GM12878 (cell line): ENCODE results near the gene BEST3. TPM values are rescaled to one million over a fixed set of nuclear protein-coding genes. Genes with fewer than 3 reads are reported as not detected.
"Not testable (repeated sequence)": the region's sequence is repeated elsewhere in the genome, so short reads cannot be mapped to it uniquely, and the experiment has no call there.

Experiments
- ATAC-seq: fragments of 200-7000 bp; cut with Tn5 transposase; 3 replicates; pipeline ENCODE4 v1.9.1; 2020; ENCODE audit warnings: mild to moderate bottlenecking, moderate library complexity
- BruUV-seq: library from RNA; stranded (reverse); fragments of 400-500 nt; replicated peaks from 2 replicates; lab custom pipeline; 2021; lab: Mats Ljungman, UMichigan
- CTCF ChIA-PET: fragments of 300-600 bp; sonication (Branson Sonifier 250); formaldehyde crosslinking; extraction: SDS; loops from one replicate; lab custom pipeline; 2021; ENCODE audit warnings: inconsistent platforms; lab: Yijun Ruan, JAX
- POLR2A ChIA-PET: fragments of 350-600 bp; formaldehyde crosslinking; extraction: SDS; loops from one replicate; lab custom pipeline; 2021; ENCODE audit warnings: inconsistent platforms; lab: Charles Lee
- RAD21 ChIA-PET: fragments of 300-600 bp; sonication (Branson Sonifier 250); formaldehyde crosslinking; loops from one replicate; lab custom pipeline; 2023; ENCODE audit warnings: antibody characterized with exemption; ENCODE audit not compliant: unreplicated experiment; lab: Charles Lee
- SMC1A ChIA-PET: fragments of 300-600 bp; sonication (Branson Sonifier 250); formaldehyde crosslinking; loops from one replicate; lab custom pipeline; 2023; ENCODE audit not compliant: unreplicated experiment, uncharacterized antibody; lab: Charles Lee
- DNase-seq: peaks from one replicate; pipeline ENCODE4 v3.0.0-alpha.2; 2011; ENCODE audit warnings: low read depth, low spot score
- FAIRE-seq: peaks from 3 replicates; lab custom pipeline; 2011; peaks lifted over from hg19 to GRCh38; lab: Jason Lieb, UNC
- H2AFZ ChIP-seq: 2 replicates; pipeline ENCODE4 v1.6.0; 2011; ENCODE audit warnings: low read depth, low read length, control low read depth; ENCODE audit not compliant: control insufficient read depth
- H3K27ac ChIP-seq: 2 replicates; pipeline ENCODE4 v1.5.1; 2011; ENCODE audit warnings: control low read depth; ENCODE audit not compliant: control insufficient read depth, insufficient read depth
- H3K27me3 ChIP-seq, 2 experiments: replicated peaks in 1 of 2; 2 replicates each; pipeline versions ENCODE4 v1.6.0 to v1.6.1; 2011; ENCODE audit warnings: low read length in 1 of 2; ENCODE audit not compliant: control insufficient read depth in 2 of 2, insufficient read depth in 2 of 2
- H3K36me3 ChIP-seq, 2 experiments: 2 replicates each; pipeline ENCODE4 v1.5.1; 2011; ENCODE audit warnings: low read length in 1 of 2; ENCODE audit not compliant: control insufficient read depth in 2 of 2, insufficient read depth in 2 of 2
- H3K4me1 ChIP-seq: 2 replicates; pipeline ENCODE4 v1.6.1; 2011; ENCODE audit warnings: mild to moderate bottlenecking, low read length, moderate library complexity, mixed read lengths; ENCODE audit not compliant: control insufficient read depth, insufficient read depth
- H3K4me2 ChIP-seq: 2 replicates; pipeline ENCODE4 v1.6.0; 2011; ENCODE audit warnings: control low read depth; ENCODE audit not compliant: control insufficient read depth, insufficient read depth
- H3K4me3 ChIP-seq: fragments of 200-600 bp; sonication (generic); 2 replicates; pipeline ENCODE4 v1.5.1; 2016
- H3K79me2 ChIP-seq: 2 replicates; pipeline ENCODE4 v1.6.0; 2011; ENCODE audit warnings: low read length; ENCODE audit not compliant: control insufficient read depth, insufficient read depth
- H3K9ac ChIP-seq: 2 replicates; pipeline ENCODE4 v1.8.0; 2011; ENCODE audit warnings: low read length, control low read depth, mixed read lengths; ENCODE audit not compliant: control insufficient read depth, insufficient read depth
- H3K9me3 ChIP-seq: replicated peaks from 3 replicates; pipeline ENCODE4 v1.5.1; 2011; ENCODE audit warnings: mild to moderate bottlenecking, low read length; ENCODE audit not compliant: control insufficient read depth, insufficient read depth
- H4K20me1 ChIP-seq: 2 replicates; pipeline ENCODE4 v1.6.0; 2011; ENCODE audit not compliant: control insufficient read depth, insufficient read depth
- ATF2 ChIP-seq: IDR thresholded peaks from 2 replicates; pipeline ENCODE4 v1.6.1; 2012; ENCODE audit warnings: low read length, inconsistent platforms
- ATF7 ChIP-seq: fragments of 450-650 bp; IDR thresholded peaks from 2 replicates; pipeline ENCODE4 v1.6.1; 2016; ENCODE audit warnings: low read depth, mild to moderate bottlenecking
- BCL11A ChIP-seq: IDR thresholded peaks from 2 replicates; pipeline ENCODE4 v1.6.1; 2011; ENCODE audit warnings: low read depth, low read length
- EZH2 ChIP-seq: IDR thresholded peaks from 2 replicates; pipeline ENCODE4 v1.6.1; 2012; ENCODE audit warnings: low read depth, mild to moderate bottlenecking, control low read depth, inconsistent platforms, low read length, borderline replicate concordance; ENCODE audit not compliant: control insufficient read depth
- IKZF1 ChIP-seq: fragments of 450-650 bp; conservative IDR thresholded peaks from 2 replicates; pipeline ENCODE4 v1.6.1; 2017; ENCODE audit warnings: antibody characterized with exemption, mild to moderate bottlenecking
- NFIC ChIP-seq: IDR thresholded peaks from 2 replicates; pipeline ENCODE4 v1.6.1; 2012; ENCODE audit warnings: low read depth, mild to moderate bottlenecking, inconsistent platforms, low read length, moderate library complexity
- NFYB ChIP-seq: IDR thresholded peaks from 2 replicates; pipeline ENCODE4 v1.6.1; 2011; ENCODE audit warnings: low read depth, mild to moderate bottlenecking, low read length, improper control_type of control experiment, moderate library complexity; ENCODE audit not compliant: insufficient read depth
- NR2C2 ChIP-seq: IDR thresholded peaks from 2 replicates; pipeline ENCODE4 v1.6.1; 2011; ENCODE audit warnings: borderline replicate concordance, low read depth; ENCODE audit not compliant: control insufficient read depth, insufficient read length
- POU2F2 ChIP-seq: IDR thresholded peaks from 3 replicates; pipeline ENCODE4 v1.6.1; 2011; ENCODE audit warnings: low read depth, mild to moderate bottlenecking, low read length, borderline replicate concordance
- REST ChIP-seq: IDR thresholded peaks from 2 replicates; pipeline ENCODE4 v1.6.1; 2012; ENCODE audit warnings: mild to moderate bottlenecking, low read depth, low read length
- SMAD1 ChIP-seq: fragments of 450-650 bp; IDR thresholded peaks from 2 replicates; pipeline ENCODE4 v1.6.1; 2018; ENCODE audit warnings: mild to moderate bottlenecking, low read depth; ENCODE audit not compliant: partially characterized antibody
- WGBS: methylation state at CpG from one replicate; pipeline ENCODE4 v1.1.6; 2016; ENCODE audit warnings: low lambda C conversion rate; ENCODE audit not compliant: insufficient replicate concordance, insufficient coverage; ENCODE audit errors: missing lambda C conversion rate; 5-methylcytosine and 5-hydroxymethylcytosine counted together
- in situ Hi-C: fragments of 300-500 bp; cut with MboI; formaldehyde crosslinking; loops from 9 replicates; pipeline ENCODE4 v1.14.3; 2018; ENCODE audit warnings: mixed read lengths
- intact Hi-C: fragments of 100-400 bp; cut with micrococcal nuclease; formaldehyde crosslinking; loops from one replicate; pipeline ENCODE4 v1.14.2; 2022; ENCODE audit not compliant: unreplicated experiment
- polyA plus RNA-seq, 11 experiments: library from polyadenylated mRNA; depleted of rRNA in 4 of 11; unstranded in 6 of 11; stranded (reverse) in 5 of 11; fragments of >200 nt; fragmentation: Nextera tagmentation in 4 of 11; fragmentation: Illumina TruSeq in 1 of 11; extraction: Ambion mirVana in 4 of 11; extraction: Trizol in 1 of 11; gene quantifications; 1 replicate in 1 of 11; 2 replicates in 10 of 11; pipeline versions ENCODE4 v1.2.1 to v1.2.3, GENCODE V29; 2011 to 2016; ENCODE audit warnings: inconsistent platforms in 2 of 11, missing spikeins in 2 of 11, low read depth in 1 of 11
- total RNA-seq, 4 experiments: library from RNA; depleted of rRNA in 3 of 4; stranded (reverse); fragments of >200 nt in 3 of 4; fragmentation: Illumina TruSeq in 1 of 4; extraction: Trizol in 1 of 4; gene quantifications; 2 replicates each; pipeline versions ENCODE4 v1.2.1 to v1.2.3, GENCODE V29; 2013 to 2021

BEST3 gene
- total and polyA plus RNA-seq, 10 of the 15 experiments (the other 5 are each of a cell fraction or from before 2014, with no cell fraction given) = not detected

DNA sequence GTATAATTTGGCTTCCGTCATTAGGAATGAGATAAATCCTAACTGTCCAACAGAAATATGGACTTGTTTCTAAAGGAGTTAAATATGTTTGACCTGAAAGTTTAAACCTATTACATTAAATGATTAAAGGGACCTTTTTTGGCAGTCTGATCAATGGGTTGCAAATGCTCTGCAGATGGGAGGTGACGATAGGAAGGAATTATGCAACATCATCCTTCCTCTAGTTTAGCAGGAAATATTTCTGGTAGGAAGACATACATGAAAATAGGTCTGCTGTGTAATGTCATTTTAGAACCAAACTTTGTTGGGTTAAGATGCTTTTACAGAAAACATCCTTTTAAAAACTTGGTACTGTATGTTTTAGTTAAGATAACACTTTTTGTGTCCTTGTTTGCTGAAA, 91.0 kb downstream of the BEST3 start:
- no peak for FAIRE-seq
- H2AFZ ChIP-seq = no peak overlapping the region
- TF ChIP-seq NFYB (no peak), BCL11A (no peak), POU2F2 (no peak), EZH2 (no peak), SMAD1 (no peak), NR2C2 (no peak), ATF7 (no peak), REST (no peak), ATF2 (no peak), IKZF1 (no peak), NFIC (no peak)

GRCh38 chr12:69604275-69604674, 94.8 kb downstream of the BEST3 start:
- SMC1A ChIA-PET, RAD21 ChIA-PET, H3K4me1 ChIP-seq, CTCF ChIA-PET, ATAC-seq, FAIRE-seq, H3K4me2 ChIP-seq, POLR2A ChIA-PET, H4K20me1 ChIP-seq, H3K9me3 ChIP-seq, H3K27me3 ChIP-seq, intact Hi-C loops, H3K79me2 ChIP-seq, H3K9ac ChIP-seq, H3K4me3 ChIP-seq, H3K27ac ChIP-seq, H2AFZ ChIP-seq, DNase-seq, in situ Hi-C loops, BruUV-seq: not testable (repeated sequence)
- 95% methylated on average over 2 of the region's 3 CpGs for WGBS
- peaks cover 4 to 17% of the 10 kb centered on the region in 2 experiments for H3K36me3 ChIP-seq

More for the DNA sequence above, 91.0 kb downstream of the BEST3 start:
- ChIA-PET SMC1A (interaction anchor here (0.7 kb wide), 1 partner anchor 412 kb away, joined by 4 read pairs; no protein-coding TSS in a partner anchor), POLR2A (no interaction called here), CTCF (interaction anchor here (0.5 kb wide), 1 partner anchor 315 kb away, joined by 3 read pairs; no protein-coding TSS in a partner anchor), RAD21 (no interaction called here)
- H3K9ac ChIP-seq = no peak overlapping the region
- H3K4me1 ChIP-seq = no peaks in the 10 kb centered on the region
- H3K27me3 ChIP-seq = no peaks in the 10 kb centered on the region; a peak in 1 of 4 replicates
- no TSS peak for BruUV-seq
- H3K79me2 ChIP-seq = no peaks in the 10 kb centered on the region
- in situ Hi-C loops (no loop called here), intact Hi-C loops (no loop called here)
- no peak overlapping the region for H3K27ac ChIP-seq
- H3K36me3 ChIP-seq = no peaks in the 10 kb centered on the region
- no peak overlapping the region for H3K4me2 ChIP-seq
- no peaks in the 10 kb centered on the region for H4K20me1 ChIP-seq
- no peak overlapping the region for H3K4me3 ChIP-seq
- DNase-seq = no peak
- no peak for ATAC-seq
- H3K9me3 ChIP-seq = no peaks in the 10 kb centered on the region
- 95% methylated on average over 2 of the region's 2 CpGs for WGBS
